ENCODE results near the gene CHID1. TPM values are rescaled to one million over a fixed set of nuclear protein-coding genes. Genes with fewer than 3 reads are reported as not detected.

The CHID1 gene
- total RNA-seq, 2 donors from 2014 or later, result 39.4 to 81.4 TPM

GRCh38 chr11:854601-855329 lies 55.8 kb downstream of the CHID1 start:
- Histone ChIP-seq H3K9me3 (no peaks in the 10 kb centered on the region), H3K4me1 (peaks cover 16% of the 10 kb centered on the region), H3K36me3 (replicated peaks in 1 of 2; ENCODE audit: insufficient read depth in 1 of 2, low read depth in 2 of 2) (no peaks in the 10 kb centered on the region), H3K27ac (no peak overlapping the region), H3K27me3 (no peaks in the 10 kb centered on the region), H3K4me3 (no peak overlapping the region)
- 91 to 95% methylated on average over 9 to 20 of the region's 20 CpGs for WGBS, 2 donors
- DNase-seq, result no peak
- no peak for ATAC-seq
- intact Hi-C loops (cut with DNase I), result loop anchor here (5.0 kb wide), 1 partner anchor 183 kb away; the partner anchor contains the start of gene MUC6
- TF ChIP-seq CTCF (IDR thresholded peaks at IDR 0.05) (no peak), POLR2A (IDR thresholded peaks at IDR 0.05) (no peak)

- Histone ChIP-seq H3K4me1 (peaks cover 19% of the 10 kb centered on the region), H3K9me3 (no peaks in the 10 kb centered on the region), H3K27me3 (peaks cover 0 to 6% of the 10 kb centered on the region in 2 donors), H3K4me3 (no peak overlapping the region), H3K27ac (no peak overlapping the region), H3K36me3 (replicated peaks in 1 of 2; ENCODE audit: insufficient read depth in 1 of 2, low read depth in 2 of 2) (no peaks in the 10 kb centered on the region)
- TF ChIP-seq CTCF (IDR thresholded peaks at IDR 0.05) (no peak), POLR2A (IDR thresholded peaks at IDR 0.05) (no peak)
- WGBS, 2 donors, result 95 to 97% methylated on average over 18 to 22 of the region's 27 CpGs
- no peak for ATAC-seq
- intact Hi-C loops (cut with DNase I), result no loop called here
- no peak for DNase-seq
These were observed 56.7 kb downstream of the CHID1 start for GRCh38 chr11:853682-854448.

DNA sequence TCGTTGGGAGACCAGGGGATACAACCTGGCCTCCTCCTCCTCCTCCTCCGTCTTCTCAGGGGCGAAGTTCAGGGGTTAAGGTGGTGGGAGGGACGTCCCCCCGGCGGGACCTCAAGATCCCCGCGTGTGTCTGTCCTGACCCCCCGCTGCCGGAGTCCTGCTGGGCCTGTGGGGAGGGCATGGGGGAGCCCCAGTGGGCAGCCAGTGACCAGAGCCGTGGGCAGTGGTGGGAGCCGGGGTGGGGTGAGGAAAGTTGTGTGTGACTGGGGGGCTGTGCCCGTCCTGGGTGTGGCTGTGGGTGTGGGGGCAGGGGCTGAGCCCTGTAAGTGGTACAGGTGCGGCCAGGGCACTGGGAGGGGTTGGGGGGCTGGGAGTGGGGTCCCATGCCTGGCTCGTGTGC lies 57.8 kb downstream of the CHID1 start:
- Histone ChIP-seq H3K4me1 (peaks cover 30% of the 10 kb centered on the region), H3K4me3 (no peak overlapping the region), H3K36me3 (replicated peaks in 1 of 2; ENCODE audit: insufficient read depth in 1 of 2, low read depth in 2 of 2) (no peaks in the 10 kb centered on the region), H3K9me3 (no peaks in the 10 kb centered on the region), H3K27me3 (peaks cover 0 to 6% of the 10 kb centered on the region in 2 donors), H3K27ac (no peak overlapping the region)
- no peak for ATAC-seq
- TF ChIP-seq POLR2A (IDR thresholded peaks at IDR 0.05) (no peak), CTCF (IDR thresholded peaks at IDR 0.05) (no peak)
- DNase-seq, result no peak
- intact Hi-C loops (cut with DNase I), result no loop called here
- 78 to 89% methylated on average over 4 to 15 of the region's 15 CpGs for WGBS, 2 donors

GRCh38 chr11:850775-851763 lies 59.5 kb downstream of the CHID1 start:
- H3K4me1 ChIP-seq, result peaks cover 31% of the 10 kb centered on the region
- H3K36me3 ChIP-seq (replicated peaks in 1 of 2; ENCODE audit: insufficient read depth in 1 of 2, low read depth in 2 of 2), result no peaks in the 10 kb centered on the region
- intact Hi-C loops (cut with DNase I), result no loop called here
- H3K4me3 ChIP-seq, result no peak overlapping the region
- peaks cover 0 to 6% of the 10 kb centered on the region in 2 donors for H3K27me3 ChIP-seq
- DNase-seq, result no peak
- TF ChIP-seq CTCF (IDR thresholded peaks at IDR 0.05) (no peak), POLR2A (IDR thresholded peaks at IDR 0.05) (no peak)
- ATAC-seq, result no peak
- 86 to 100% methylated on average over 3 to 22 of the region's 28 CpGs for WGBS, 2 donors
- no peaks in the 10 kb centered on the region for H3K9me3 ChIP-seq
- no peak overlapping the region for H3K27ac ChIP-seq

All from body of pancreas (tissue), 4 donors.